HG03159 (cell line): ENCODE measurements around the gene DOCK6.

Experiments
- ATAC-seq: cut with Tn5 transposase; IDR thresholded peaks from one replicate; pipeline ENCODE4 v1.9.1; 2021; ENCODE audit warnings: mild to moderate bottlenecking, moderate library complexity; ENCODE audit not compliant: unreplicated experiment

The DOCK6 gene

GRCh38 chr19:11251217-11251616, 11.1 kb downstream of the DOCK6 start:
- no peak for ATAC-seq

- no peak for ATAC-seq
Measured at GRCh38 chr19:11248852-11249251, 13.5 kb downstream of the DOCK6 start.

- no peak for ATAC-seq
Measured at GRCh38 chr19:11247934-11248333, 14.4 kb downstream of the DOCK6 start.

- no peak for ATAC-seq
Measured at GRCh38 chr19:11247391-11247790, 14.9 kb downstream of the DOCK6 start.

- no peak for ATAC-seq
Measured at GRCh38 chr19:11246941-11247340, 15.4 kb downstream of the DOCK6 start.

- no peak for ATAC-seq
Measured at GRCh38 chr19:11244846-11245589, 17.3 kb downstream of the DOCK6 start.

- no peak for ATAC-seq
Measured at GRCh38 chr19:11243798-11244169, 18.5 kb downstream of the DOCK6 start.

GRCh38 chr19:11242864-11243797, 19.2 kb downstream of the DOCK6 start:
- no peak for ATAC-seq

- ATAC-seq, result no peak
Measured at GRCh38 chr19:11242025-11242424, 20.3 kb downstream of the DOCK6 start.

GRCh38 chr19:11240008-11240444, 22.3 kb downstream of the DOCK6 start:
- no peak for ATAC-seq

GRCh38 chr19:11239377-11240000, 22.8 kb downstream of the DOCK6 start, which contains the start of gene ANGPTL8:
Gene ANGPTL8 (plus strand): TSS chr19:11239619. CDS start chr19:11239638, 19 bp downstream.
- ATAC-seq, result no peak

- ATAC-seq, result no peak
Measured at GRCh38 chr19:11238781-11239376, 23.4 kb downstream of the DOCK6 start.

- no peak for ATAC-seq
Measured at GRCh38 chr19:11238041-11238440, 24.3 kb downstream of the DOCK6 start.

- no peak for ATAC-seq
Measured at GRCh38 chr19:11237321-11237720, 25.0 kb downstream of the DOCK6 start.

GRCh38 chr19:11236324-11237301, 25.7 kb downstream of the DOCK6 start:
- ATAC-seq, result no peak

- ATAC-seq, result no peak
Measured at GRCh38 chr19:11234486-11235075, 27.7 kb downstream of the DOCK6 start.

- ATAC-seq, result no peak
Measured at GRCh38 chr19:11233073-11233472, 29.3 kb downstream of the DOCK6 start.

- no peak for ATAC-seq
Measured at GRCh38 chr19:11232555-11232954, 29.8 kb downstream of the DOCK6 start.

- ATAC-seq, result no peak
Measured at GRCh38 chr19:11230621-11231386, 31.5 kb downstream of the DOCK6 start.
